Measurements from ENCODE around the gene RDM1.
"Not testable (repeated sequence)": the region's sequence is repeated elsewhere in the genome, so short reads cannot be mapped to it uniquely, and the experiment has no call there.

Gene RDM1, protein sequence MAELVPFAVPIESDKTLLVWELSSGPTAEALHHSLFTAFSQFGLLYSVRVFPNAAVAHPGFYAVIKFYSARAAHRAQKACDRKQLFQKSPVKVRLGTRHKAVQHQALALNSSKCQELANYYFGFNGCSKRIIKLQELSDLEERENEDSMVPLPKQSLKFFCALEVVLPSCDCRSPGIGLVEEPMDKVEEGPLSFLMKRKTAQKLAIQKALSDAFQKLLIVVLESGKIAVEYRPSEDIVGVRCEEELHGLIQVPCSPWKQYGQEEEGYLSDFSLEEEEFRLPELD

DNA sequence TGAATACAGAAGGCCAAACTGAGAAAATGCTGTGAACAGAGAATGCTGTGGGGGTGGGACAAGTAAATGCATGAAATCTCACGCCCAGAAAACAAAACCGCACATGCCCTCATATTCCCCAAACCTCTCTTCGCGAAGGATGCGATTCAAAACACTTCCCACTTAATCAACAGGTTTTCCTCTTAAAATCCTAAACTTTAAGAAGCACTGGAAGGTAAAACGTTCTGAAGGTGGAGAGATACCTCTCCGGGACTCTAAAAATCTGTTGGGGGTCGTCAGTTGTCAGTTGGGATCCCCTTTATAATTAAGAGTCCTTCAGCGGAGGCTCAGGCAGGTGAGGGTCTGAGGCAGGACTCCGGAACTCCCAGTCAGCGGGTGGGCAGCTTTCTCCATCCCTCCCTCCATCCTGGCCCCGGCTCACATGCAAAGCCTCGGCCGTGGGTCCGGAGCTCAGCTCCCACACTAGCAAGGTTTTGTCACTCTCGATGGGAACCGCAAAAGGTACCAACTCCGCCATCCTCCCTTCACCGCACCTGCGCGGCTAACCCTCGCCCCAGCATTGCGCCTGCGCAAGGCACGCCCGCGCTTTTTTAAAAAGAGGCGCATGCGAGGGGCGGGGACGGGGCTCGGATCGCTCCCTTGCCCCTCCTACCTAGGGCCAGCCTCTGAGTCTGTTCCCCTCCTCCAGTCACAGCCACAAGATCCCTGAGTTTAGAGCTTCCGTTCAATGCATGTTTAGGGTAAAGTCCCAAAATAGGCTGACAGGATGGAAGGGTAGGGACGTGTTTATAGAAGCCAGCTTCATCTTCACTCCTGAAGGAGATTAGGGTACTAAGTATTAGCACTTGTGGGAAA, at the start of gene RDM1:
TSS of gene RDM1 (minus strand) at position 563 of the 855 bp plus-strand sequence. CDS start at position 517, 46 bp downstream.
- DNase-seq (ENCODE audit: low spot score): peak; percentile 95

DNA sequence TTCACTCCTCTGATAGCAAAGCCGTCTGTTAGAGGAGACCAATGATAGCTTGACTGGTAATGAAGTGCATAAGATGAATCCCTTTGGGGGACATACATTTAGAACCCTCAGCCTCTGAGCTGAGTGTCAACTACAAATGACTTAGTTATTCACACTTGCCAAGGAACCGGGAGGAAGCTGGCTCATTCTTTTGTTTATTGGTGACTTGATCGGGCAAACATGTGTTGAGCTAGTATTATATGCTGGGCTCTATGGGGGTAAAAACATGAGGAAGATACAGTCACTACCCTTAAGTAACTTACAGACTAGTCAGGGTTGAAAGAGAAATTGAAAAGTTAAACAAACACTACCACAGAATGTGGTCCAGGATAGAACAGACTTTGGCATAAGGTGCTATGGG, 47.8 kb upstream of the RDM1 start:
- DNase-seq (ENCODE audit: low spot score): no peak

DNA sequence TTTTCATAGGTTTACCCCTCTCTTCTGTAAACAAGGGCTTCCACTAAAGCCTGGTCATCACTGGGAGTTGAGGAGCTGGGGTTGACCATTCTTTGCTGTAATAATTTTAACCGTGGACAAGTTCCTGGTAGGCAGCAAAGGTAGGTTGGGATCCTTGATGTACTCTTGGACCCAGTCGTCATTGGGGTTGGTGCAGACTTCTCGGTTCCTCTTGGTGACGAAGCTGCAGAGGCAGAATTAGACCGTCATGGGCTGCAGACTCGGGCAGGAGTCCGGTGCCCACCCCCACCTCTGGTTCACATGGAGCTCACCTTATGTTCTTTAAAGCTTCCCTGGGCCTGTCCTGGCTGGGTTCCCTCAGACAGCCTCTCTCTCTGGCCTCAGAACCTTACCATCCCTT, 46.9 kb upstream of the RDM1 start:
- DNase-seq (ENCODE audit: low spot score): no peak

DNA sequence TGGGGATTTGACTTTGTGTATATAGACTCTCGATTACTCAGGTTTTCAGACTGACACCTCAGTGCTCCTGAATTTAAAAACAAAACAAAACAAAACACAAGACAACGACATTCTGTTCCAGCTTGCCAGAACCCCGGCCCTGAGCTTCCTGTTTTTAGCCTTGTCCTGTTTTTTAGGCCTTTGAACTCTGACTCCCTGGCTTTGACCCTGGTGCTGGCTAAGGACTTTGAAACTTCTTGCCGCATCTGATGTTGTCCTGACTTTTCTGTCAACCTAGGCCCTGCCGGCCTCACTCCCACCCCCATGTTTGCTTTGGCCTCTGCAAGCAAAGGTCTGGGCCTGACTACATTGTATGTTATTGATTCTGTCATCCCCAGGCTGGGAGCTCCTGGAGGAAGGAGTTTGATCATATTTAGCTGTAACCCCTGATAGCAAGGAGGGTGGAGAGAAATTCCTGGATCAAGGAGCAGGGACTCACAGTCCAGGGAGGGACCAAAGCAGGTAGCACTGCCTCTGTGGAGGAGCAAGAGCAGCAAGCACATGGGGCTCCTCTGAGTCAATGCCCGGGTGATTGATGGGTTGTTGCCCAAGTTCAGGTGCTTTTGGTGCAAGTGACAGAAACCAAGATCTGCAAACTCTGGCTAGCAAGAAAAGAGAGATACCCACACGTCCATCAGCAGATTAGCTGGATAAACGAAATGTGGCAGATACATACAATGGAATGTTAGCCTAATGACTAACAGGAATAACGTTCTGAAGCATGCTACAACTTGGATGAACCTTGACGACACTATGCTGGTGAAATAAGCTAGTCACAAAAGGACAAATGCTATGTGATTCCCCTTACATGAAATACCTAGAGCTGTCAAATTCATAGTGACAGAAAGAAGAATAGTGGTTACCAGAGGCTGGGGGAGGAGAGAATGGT, 43.0 kb upstream of the RDM1 start:
- no peak for DNase-seq (ENCODE audit: low spot score)

DNA sequence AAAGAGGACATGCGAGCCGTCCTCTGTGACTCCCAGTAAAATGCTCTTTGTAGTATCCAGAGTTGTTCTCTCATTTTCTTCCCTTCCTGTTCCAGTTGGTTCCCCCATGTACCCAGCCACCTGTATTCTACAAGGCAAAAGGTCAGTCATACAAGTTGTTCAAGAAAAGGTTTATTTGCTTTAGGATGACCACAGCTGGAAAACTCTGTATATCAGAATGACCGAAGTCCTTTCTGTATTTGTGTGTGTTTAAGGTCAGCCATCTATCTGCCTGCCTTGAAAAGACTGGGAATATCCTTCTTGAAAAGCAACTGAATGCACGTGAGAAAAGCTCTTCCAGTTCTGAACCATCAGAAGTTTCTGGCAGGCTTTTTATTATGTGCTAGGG, 42.4 kb upstream of the RDM1 start:
- no peak for DNase-seq (ENCODE audit: low spot score)

DNA sequence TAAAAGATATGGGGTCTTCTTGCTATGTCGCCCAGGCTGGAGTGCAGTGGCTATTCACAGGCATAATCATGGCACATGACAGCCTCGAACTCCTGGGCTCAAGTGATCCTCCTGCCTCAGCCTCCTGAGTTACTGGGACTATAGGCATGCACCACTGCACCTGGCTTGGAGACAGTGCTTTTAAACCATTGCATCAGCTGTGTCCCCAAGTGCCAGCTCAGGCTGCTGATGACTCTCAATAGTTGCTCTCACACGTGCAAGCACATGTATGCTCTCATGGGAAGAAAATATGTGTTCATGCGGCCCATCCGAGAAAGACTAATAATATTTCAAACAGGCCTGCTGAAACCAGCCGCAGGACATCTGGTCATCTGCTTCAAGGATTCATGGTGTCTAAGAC, 42.0 kb upstream of the RDM1 start:
- no peak for DNase-seq (ENCODE audit: low spot score)

DNA sequence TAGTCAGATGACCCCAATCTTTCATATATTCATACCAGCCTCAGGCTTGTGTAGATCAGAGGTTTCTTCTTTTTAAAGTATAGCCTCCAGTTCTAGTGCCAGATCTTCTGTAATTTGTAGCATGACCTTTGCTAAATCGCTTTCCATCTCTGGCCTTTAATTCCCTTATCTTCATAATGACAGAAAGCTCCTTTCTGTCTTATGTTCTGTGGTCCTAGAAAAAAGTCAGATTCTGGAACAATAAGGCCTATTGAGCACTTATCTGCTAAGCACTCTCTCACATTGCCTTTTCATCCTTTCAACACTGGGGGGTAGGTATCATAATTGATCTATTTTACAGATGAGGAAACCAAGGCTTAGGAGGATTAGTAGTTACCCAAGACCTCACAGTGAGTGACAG, 41.5 kb upstream of the RDM1 start:
- no peak for DNase-seq (ENCODE audit: low spot score)

DNA sequence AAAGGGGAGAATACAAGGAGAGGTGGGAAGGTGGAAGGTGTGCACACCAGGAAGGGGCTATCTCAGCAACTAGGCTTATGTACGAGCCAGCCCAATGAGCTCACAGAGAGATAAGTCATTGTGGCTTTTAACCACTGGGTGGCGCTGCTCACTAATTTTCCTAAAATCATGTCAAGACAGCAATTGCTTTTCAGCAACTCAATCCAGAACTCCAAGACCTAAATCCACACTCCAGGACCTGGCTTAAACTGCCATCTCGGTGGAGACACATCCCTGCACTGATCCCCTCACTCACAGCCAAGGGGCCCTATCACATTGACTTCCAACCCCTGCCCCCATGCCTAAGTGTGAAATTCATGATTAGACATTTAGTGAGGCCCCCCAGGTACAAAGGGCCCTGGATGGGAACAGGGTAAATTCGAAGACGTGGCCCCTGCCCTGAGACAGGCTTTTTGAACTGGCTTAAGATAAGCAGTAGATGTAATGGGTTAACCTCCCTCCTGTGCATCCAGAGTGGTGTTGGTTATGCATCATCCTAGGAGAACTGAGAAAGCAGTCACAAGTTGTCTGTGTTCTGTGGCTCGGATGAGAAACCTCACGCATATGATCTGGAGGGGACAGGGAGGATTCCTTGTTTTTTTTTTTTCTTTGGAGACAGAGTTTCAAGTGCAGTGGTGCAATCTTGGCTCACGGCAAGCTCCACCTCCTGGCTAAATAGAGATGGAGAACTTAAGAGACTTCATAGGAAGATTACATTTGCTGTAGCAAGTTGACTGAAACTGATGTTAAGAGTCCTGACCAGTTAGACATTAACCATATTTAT, 39.2 kb upstream of the RDM1 start:
- DNase-seq (ENCODE audit: low spot score): peak; percentile 90

DNA sequence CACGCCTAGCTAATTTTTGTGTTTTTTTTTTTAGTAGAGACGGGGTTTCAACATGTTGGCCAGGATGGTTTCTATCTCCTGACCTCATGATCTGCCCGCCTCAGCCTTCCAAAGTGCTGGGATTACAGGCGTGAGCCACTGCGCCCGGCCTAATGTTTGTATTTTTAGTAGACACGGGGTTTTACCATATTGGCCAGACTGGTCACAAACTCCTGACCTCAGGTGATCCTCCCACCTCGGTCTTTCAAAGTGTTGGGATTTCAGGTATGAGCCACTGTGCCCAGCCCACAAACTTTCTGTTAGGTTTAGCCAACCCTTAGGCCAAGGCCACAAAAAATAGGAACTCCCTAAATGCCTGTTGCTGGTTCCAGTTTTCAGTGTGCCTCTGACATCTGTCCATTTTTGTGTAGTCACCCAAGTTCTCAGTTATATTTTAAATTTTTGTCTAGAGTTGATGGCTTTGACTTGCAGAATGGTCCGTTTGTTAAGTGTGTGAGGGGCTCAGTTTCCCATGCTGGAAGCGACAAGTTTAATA, 38.0 kb upstream of the RDM1 start:
- DNase-seq (ENCODE audit: low spot score): no peak

DNA sequence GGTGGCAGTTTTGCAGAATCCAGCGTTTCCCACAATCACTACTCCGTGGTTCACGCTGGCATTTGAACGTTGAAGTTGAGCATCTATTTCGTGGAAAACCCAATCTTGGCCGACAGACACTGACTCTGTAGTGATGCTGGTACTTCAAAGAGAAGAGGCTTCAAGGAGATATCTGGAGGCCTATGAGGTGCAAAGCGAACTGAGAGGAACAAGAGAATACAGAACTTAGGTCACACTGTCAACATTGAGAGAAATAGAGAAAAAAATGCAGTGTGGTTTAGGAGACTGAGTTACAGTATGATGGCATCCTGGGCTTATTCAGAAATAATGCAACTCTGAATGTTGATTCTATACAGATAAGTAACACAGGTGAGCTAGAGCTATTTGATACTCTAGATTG, 34.7 kb upstream of the RDM1 start:
- no peak for DNase-seq (ENCODE audit: low spot score)

DNA sequence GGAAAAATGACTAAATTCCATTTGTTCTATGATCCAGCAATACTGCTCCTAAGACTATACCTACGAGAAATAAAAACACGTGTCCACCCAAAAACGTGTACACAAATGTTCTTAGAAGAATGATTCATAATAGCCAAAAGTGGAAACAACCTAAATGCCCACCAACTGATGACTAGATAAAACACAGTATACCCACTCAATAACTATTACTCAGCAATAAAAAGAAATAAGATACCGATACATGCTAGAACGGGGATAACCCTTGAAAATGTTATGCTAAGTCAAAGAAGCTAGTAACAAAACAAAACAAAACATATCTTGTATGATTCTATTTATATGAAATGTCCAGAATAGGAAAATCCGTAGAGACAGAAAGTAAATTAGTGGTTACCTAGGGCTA, 33.1 kb upstream of the RDM1 start:
- no peak for DNase-seq (ENCODE audit: low spot score)

DNA sequence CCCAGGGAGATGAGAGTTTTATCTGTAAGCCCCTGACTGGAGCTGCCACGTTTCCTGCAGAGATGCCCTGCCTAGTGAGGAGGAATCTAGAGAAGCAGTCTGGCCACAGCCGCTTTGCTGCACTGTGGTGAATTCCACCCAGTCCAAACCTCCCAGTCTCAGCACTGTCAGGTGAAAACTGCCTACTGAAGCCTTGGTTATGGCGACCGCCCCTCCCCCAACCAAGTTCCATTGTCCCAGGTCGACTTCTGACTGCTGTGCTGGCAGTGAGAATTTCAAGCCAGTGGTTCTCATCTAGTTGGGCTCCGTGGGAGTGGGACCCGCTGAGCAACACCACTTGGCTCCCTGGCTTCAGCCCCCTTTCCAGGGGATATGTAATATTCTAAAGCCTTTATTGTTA, 23.1 kb upstream of the RDM1 start:
- DNase-seq (ENCODE audit: low spot score): no peak

DNA sequence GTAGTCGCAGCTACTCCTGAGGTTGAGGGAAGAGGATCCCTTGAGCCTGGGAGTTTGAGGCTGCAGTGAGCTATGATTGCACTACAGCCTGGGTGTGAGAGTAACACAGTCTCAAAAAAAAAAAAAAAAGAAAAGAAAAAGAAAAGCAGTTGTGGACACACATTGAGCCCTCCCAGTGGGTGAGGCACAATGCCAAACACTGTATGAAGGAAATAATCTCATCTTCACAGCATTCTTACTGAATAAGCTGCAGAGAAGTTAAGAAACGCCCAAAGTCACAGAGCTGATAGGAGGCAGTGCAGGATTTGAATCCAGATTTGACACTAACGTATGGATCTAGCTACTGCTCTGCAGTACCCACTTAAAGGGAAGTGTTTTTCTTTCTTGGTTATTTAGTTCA, 18.8 kb upstream of the RDM1 start:
- no peak for DNase-seq (ENCODE audit: low spot score)

DNA sequence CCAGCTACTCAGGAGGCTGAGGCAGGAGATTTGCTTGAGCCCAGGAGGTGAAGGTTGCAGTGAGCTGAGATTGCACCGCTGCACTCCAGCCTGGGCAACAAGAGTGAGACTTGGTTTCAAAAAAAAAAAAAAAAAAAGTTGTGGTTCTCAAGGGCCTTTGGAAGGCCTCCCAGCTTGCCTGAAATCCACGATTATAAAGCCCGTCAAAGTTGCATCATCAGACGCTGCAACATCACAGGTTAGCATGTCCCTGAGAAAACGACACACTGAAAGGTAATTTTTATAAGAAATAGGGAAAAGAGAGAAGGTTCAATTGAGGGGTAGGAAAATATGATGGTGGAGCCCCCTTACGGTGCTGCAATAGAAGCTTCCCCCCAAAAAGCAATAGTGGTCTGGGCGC, 17.5 kb upstream of the RDM1 start:
- DNase-seq (ENCODE audit: low spot score): no peak

DNA sequence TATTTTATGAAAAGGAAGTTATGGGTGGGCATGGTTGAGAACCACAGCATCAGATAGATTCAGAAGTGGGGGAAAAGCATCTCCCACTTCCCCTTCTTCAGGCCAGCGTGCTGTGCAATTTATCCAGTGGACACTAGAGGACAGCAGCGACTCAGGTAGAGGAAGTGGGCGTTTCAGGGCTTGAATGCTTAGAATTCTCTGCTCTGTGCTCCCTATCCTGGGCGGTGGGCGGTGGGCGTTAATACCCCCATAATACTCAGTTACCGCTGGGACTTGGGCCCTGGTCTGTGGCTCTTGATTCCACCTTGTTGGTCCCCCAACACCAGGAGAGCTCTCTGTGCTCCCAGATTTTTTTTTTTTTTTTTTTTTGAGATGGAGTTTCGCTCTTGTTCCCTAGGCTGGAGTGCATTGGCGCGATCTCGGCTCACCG, 16.6 kb upstream of the RDM1 start:
- peak; percentile 76 for DNase-seq (ENCODE audit: low spot score)

DNA sequence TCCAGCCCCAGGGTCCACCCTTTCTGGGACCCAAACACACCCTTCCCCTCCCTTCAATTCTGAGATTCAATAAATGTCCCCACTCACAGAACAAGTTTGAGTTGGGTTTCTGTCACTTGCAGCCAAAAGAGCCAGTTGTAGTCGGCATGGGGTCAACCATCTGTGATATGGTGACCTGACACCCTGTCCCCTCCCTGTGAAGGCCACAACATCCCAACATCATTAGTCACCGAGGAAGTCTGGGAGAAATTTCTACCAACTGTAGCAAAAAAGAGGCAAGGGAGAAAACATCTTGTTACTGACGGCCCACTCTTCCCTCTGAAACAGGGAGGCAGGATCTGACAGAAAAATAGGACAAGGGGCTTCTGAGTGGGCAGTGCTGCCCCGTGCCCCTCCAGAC, 13.6 kb upstream of the RDM1 start:
- DNase-seq (ENCODE audit: low spot score): no peak

DNA sequence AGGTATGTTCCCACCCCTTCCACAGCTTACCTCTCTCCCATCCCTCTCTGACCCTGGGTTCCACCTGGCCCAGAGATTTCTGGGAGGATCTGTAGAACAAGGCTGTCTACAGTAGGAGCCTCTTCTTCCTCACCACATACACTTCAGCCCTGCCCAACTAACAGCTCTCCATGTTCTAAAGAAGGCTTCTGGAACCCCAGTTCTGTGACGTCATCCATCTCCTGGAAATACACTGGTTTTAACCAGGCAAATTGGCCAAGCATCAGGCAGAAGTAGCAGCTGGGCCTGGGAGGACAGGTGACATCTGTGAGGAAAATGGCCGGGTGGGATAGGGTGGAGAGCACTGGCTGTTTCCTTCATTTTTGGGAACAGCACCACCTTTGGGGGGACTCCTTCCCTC, 13.0 kb upstream of the RDM1 start, which contains the start of gene LYZL6:
TSS of gene LYZL6 (minus strand) at position 177 of the 400 bp plus-strand sequence. CDS start 4,357 bp downstream, outside the sequence.
- DNase-seq (ENCODE audit: low spot score): no peak

DNA sequence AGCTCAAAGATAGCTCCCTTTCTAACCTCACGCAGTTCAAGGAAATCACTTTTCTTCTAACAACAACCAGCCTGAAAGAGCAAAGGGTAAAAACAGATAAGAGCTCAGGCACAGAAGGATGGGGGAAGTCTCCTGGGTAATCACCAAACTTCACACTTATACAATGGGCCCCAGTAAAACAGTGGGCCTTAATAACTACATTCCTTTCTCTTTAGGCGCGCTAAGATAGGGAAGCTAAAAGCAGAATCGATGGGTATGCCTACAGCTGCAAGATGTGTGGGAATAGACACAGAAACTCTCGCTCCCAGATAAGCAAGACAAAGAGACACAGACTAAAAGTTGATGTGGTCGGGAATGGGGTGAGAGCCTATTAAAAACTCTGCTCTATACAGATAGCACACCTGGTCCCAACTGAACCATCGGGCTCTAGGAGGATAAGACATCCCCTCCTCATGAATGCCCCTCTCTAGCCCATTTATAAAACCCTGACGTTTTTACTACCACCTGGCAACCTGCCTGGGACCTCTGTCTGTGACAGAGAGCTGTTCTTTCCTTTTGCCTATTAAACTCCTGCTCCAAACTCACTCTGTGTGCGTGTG, 12.1 kb upstream of the RDM1 start:
- DNase-seq (ENCODE audit: low spot score): no peak

DNA sequence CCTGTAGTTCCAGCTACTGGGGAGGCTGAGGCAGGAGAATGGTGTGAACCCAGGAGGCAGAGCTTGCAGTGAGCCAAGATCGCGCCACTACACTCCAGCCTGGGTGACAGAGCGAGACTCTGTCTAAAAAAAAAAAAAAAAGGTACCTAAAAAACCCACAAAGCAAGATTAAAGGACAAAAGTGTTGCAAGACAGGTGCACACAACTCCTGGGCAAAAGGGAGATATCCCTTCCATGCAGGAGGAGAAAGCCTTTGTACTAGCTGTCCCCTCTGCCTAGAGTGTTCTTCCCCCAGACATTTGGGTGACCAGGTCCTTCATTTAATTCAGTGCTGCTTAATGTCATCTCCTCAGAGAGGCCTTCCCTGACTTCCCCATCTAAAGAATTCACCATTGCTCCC, 7.9 kb upstream of the RDM1 start:
- DNase-seq (ENCODE audit: low spot score): not testable (repeated sequence)

DNA sequence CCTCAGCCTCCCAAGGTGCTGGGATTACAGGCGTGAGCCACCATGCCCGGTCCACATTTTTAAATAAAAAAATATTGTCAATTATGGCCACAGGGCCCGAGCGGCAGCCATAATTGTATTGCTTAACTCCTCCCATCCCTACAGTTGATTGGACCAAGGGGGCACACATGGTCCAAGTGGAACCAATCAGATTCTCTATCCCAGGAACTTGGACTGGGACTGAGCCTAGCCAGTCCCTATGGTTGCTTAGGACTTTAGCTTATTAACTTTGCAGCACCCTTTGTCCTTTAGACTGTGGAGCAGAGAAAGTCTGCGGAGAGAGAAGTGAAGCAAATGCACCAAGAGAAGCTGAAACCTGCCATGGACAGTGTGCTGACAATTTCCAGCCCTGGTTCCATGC, 5.5 kb upstream of the RDM1 start:
- peak; percentile 36 for DNase-seq (ENCODE audit: low spot score)

DNA sequence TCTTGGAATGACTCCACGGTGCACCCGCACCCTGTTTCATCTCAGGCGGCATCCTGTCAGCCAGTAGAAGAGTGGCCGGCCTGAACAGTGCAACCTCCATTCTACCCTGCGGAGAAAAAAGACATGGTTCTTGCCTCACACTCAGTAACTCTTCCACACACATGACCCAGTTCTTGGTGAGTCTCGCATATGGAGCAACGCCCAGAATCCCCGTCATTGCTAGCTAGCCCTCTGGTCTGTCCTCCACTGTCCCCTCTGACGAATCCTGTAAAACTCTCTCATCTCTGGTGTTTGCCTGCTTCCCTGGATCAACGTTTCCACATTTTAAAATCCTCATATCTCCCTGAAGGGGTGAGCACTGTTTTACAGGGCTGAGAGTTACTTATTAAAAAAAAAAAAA, 4.2 kb upstream of the RDM1 start:
- peak; percentile 30 for DNase-seq (ENCODE audit: low spot score)
